Left lobe of liver (tissue), 2 donors: ENCODE results near the gene PROSER2. TPM values are rescaled to one million over a fixed set of nuclear protein-coding genes. Genes with fewer than 3 reads are reported as not detected.

Experiments
- ATAC-seq: fragments of 200-7000 bp; cut with Tn5 transposase; one replicate; pipeline ENCODE4 v1.9.1; 2020; ENCODE audit warnings: mild to moderate bottlenecking, moderate library complexity
- DNase-seq: peaks from one replicate; pipeline ENCODE4 v3.0.0-alpha.2; 2020; ENCODE audit warnings: low spot score
- total RNA-seq: library from RNA; stranded (reverse); gene quantifications from one replicate; pipeline ENCODE4 v1.2.1, GENCODE V29; 2021
- donor health status: DM: no; HTN: no; CAD: no; lungs with moderate emphysema.
- donor health status: DM: no; HTN: yes; CAD: no.

The PROSER2 gene
- total RNA-seq, 1 donor from 2014 or later, result 38.3 TPM

GRCh38 chr10:11798845-11799735 is 24.1 kb upstream of the PROSER2 start:
- ATAC-seq, result no peak
- DNase-seq, result no peak

GRCh38 chr10:11799736-11800080 is 23.4 kb upstream of the PROSER2 start:
- DNase-seq (no peak), ATAC-seq (no peak)

GRCh38 chr10:11804336-11804735 is 18.8 kb upstream of the PROSER2 start:
- ATAC-seq, result no peak
- no peak for DNase-seq

- DNase-seq, result no peak
- ATAC-seq, result no peak
Observed at GRCh38 chr10:11805792-11806191, 17.4 kb upstream of the PROSER2 start.

- DNase-seq (no peak), ATAC-seq (no peak)
Observed at GRCh38 chr10:11806706-11807105, 16.4 kb upstream of the PROSER2 start.

GRCh38 chr10:11808808-11809207 is 14.3 kb upstream of the PROSER2 start:
- no peak for ATAC-seq
- DNase-seq, result no peak

- ATAC-seq (no peak), DNase-seq (no peak)
Observed at GRCh38 chr10:11810313-11810766, 12.8 kb upstream of the PROSER2 start.

GRCh38 chr10:11810973-11811372 is 12.2 kb upstream of the PROSER2 start:
- DNase-seq (no peak), ATAC-seq (no peak)

GRCh38 chr10:11813177-11813576 is 10.0 kb upstream of the PROSER2 start:
- ATAC-seq, result no peak
- no peak for DNase-seq

GRCh38 chr10:11813855-11814567 is 9.1 kb upstream of the PROSER2 start:
- ATAC-seq, result no peak
- DNase-seq, result no peak

GRCh38 chr10:11819027-11819426 is 4.1 kb upstream of the PROSER2 start:
- DNase-seq (no peak), ATAC-seq (no peak)

GRCh38 chr10:11822026-11822756 is 965 bp upstream of the PROSER2 start:
- ATAC-seq, result no peak
- DNase-seq, result no peak

GRCh38 chr10:11822809-11823121 is 391 bp upstream of the PROSER2 start:
- no peak for DNase-seq
- ATAC-seq, result no peak

- DNase-seq (no peak), ATAC-seq (no peak)
Observed at GRCh38 chr10:11823989-11824346, 812 bp downstream of the PROSER2 start.

GRCh38 chr10:11824376-11824775 is 1.2 kb downstream of the PROSER2 start:
- ATAC-seq, result peak; percentile 12

GRCh38 chr10:11824825-11825224 is 1.7 kb downstream of the PROSER2 start:
- no peak for ATAC-seq
- DNase-seq, result peak; percentile 55

More at GRCh38 chr10:11824376-11824775, 1.2 kb downstream of the PROSER2 start:
- no peak for DNase-seq

- no peak for DNase-seq
- peak; percentile 11 for ATAC-seq
Observed at GRCh38 chr10:11825796-11826414, 2.7 kb downstream of the PROSER2 start.

- ATAC-seq (no peak), DNase-seq (no peak)
Observed at GRCh38 chr10:11827006-11827405, 3.9 kb downstream of the PROSER2 start.

- ATAC-seq (peak; percentile 19), DNase-seq (peak; percentile 66)
Observed at GRCh38 chr10:11827414-11827813, 4.3 kb downstream of the PROSER2 start.

GRCh38 chr10:11828682-11829284 is 5.6 kb downstream of the PROSER2 start:
- ATAC-seq (no peak), DNase-seq (no peak)
